ENCODE measurements around the gene EAF1.
"Not testable (repeated sequence)": the region's sequence is repeated elsewhere in the genome, so short reads cannot be mapped to it uniquely, and the experiment has no call there.

The EAF1 gene

DNA sequence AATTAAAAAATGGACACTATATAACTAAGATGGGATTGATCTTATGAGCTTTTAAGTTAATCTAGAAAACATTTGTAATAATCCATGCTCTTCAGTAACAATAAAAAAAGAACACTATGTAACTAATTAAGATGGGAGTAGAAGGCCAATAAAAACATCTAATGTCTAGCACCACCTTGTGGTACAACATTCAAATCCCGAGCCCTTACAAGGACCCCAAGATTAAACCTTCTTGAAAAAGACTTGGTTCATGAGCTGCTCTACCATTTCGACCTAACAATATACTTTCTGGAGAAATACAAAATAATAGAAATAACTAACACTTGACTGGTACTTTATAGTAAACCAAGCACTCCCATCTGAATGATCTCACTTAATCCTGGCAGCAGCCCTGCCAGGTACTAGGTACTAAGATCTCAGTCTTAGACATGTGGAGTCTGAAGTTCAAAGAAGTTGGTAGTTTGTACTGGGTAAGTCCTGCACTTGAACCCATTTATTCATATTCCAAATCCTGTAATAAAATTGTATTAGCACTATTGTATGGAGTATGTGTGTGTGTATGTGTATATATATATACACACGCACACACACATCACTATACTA is 21.8 kb upstream of the EAF1 start:
- peak; percentile 62 for DNase-seq (ENCODE audit: low spot score)

DNA sequence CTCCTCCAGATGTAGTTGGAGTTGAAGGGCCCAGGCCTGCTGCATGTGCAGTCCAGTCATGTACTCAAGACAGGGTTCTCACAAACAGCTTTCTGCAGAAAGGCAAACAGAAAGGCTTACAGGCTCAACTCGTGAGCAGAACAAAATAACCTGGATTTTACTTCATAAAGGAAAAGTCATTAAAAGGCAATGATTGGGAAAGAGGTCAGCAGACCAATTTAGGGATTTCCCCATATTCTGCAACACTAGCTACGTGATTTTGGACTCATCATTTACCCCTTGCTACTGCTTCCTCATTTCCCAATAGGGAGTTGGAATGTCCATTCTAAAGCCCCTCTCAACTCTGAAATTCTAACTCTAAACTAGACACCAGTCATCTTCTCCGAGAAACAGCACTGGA is 18.2 kb upstream of the EAF1 start:
- DNase-seq (ENCODE audit: low spot score) = no peak

DNA sequence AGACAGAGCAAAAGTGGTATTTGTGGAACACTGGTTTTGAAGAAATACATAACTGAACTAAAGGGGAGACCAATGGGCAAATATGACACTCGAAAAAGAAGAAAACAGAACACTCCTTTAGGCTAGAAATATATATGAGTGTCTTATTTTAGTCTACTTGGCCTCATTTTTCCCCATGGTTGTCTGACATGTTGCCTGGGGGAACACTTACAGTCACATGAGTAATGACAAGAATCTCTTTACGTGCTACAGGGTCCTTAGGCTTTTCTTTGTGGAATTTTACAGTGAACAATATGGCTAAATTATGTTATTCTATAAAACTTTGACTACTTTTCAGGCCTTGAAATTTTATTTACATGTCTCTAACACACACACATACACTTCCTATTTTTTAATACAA is 17.6 kb upstream of the EAF1 start:
- DNase-seq (ENCODE audit: low spot score) = no peak

DNA sequence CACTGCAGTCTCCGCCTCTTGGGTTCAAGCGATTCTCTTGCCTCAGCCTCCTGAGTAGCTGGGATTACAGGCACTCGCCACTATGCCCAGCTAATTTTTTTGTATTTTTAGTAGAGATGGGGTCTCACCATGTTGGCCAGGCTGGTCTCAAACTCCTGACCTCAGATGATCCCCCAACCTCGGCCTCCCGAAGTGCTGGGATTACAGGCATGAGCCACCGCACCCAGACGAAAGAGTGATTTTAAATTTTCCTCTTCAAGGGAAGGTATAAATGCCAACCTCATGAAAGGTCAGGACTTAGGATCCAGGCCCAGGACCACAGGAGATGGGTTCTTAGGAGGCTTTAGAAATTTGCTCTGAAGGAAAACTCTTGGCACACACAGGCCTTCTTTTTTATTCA is 16.4 kb upstream of the EAF1 start:
- not testable (repeated sequence) for DNase-seq (ENCODE audit: low spot score)

DNA sequence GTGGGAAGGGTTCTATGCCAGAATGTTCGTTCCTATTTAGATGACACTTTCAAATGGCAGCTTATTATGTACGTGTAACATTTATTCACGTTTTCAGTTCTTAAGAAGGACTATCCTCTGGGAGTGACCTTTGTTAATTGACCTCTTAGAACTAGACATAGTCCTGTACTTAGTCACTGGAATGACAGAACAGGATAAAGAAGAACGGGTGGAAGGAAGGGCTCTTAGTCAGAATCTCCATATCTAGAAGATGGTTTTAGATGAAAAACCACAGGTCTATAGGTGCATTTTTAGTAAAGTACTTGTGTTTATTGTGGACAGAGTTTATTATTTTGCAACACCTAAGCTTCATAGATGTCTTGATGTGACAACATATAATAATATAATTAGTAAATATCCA is 6.5 kb upstream of the EAF1 start:
- DNase-seq (ENCODE audit: low spot score) = no peak

DNA sequence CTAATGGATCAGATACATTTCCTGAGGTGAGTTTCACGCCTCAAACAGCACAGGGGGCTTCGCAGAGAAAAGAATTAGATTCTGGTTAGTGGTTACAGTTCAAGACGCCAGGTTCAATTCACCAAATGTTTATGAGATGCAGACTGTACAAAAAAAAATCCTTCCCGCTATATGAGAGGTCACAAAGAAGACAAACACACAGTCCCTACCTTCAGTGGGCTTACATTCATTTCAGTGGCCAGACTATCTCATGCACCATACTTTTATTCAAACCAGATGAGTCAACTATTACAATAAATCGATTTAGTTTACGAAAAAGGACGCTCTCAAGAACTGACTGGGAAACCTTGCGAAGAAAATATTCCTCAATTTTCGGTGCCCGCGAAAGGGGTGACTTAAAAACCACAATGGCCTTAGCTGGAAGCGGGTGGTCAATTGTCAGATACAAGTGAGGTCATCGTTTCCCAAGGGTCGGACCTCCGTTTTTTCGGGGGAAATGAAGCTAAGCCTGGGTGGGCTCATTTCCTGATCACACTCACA is 749 bp upstream of the EAF1 start:
- DNase-seq (ENCODE audit: low spot score) = no peak

DNA sequence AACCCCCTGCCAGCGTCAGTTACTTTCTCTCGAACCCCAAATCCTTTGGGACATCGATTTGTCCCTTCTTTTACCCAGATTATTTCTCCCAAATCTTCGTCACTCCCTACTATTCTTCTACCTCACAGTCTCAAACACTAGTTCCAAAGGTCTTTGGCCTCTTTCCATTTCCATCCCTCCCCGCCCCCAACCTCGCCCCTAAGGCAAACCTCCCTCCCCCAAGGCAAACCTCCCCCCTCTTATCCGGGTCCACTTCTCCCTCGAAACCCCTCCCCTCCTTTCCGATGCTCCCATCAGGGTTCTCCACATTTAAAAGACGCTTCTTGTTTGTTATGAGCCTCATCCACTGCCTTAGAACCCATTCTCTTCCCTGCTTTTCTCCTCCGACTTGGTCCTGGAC is 583 bp downstream of the EAF1 start:
- DNase-seq (ENCODE audit: low spot score) = peak; percentile 22

DNA sequence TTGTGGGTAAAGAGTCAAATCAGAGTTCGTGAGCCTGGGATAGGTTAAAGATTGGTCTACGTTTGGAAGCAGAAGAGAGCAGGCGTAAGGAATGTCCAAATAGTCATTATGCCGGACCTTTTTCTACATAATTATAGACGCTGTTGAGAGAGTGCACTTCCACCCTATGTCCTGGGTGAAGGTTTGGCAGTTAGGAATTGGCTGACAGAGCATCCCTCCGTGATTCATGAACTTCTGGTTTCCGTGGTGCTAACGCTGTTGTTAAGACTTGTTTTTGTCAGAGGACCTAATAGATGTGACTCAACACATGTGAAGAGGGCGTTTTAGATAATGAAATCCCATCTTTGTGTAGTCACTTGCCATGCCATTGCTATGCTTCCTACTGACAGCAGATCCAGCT is 1.1 kb downstream of the EAF1 start:
- DNase-seq (ENCODE audit: low spot score) = no peak

DNA sequence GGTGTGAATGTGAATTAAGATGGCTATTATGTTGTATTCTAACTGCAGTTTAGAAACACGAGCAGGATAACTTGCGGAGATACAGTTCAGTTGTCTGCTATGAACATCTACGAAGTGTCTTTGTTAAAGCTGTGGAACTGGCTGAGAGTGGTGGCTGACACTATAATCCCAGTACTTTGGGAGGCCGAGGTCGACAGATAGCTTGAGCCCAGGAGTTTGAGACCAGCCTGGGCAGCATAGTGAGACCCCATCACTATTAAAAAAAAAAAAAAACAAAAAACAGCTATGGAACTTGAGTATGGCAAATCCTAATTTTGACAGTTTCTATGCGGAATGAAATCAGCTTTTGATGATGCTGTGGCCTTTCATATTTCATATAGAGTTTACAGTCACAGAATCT is 1.7 kb downstream of the EAF1 start:
- no peak for DNase-seq (ENCODE audit: low spot score)

DNA sequence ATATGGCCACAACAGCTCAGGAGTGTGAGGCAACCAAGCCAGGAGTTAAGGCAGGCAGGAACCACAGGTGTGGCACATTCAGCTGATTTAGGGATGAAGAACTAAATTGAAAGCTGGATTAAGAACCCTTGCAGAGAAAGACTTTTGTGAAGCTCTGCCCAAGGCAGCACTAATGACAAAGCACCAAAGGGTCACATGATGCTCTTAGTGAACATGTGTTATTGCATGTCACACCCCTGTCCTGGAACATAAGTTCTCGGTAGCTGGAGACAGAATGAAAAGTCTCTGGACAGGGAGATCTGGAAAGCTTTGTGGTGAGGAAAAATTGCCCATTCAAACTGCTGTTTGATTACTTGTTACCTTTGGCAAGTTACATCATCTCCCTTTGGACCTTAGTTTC is 3.2 kb downstream of the EAF1 start:
- no peak for DNase-seq (ENCODE audit: low spot score)

DNA sequence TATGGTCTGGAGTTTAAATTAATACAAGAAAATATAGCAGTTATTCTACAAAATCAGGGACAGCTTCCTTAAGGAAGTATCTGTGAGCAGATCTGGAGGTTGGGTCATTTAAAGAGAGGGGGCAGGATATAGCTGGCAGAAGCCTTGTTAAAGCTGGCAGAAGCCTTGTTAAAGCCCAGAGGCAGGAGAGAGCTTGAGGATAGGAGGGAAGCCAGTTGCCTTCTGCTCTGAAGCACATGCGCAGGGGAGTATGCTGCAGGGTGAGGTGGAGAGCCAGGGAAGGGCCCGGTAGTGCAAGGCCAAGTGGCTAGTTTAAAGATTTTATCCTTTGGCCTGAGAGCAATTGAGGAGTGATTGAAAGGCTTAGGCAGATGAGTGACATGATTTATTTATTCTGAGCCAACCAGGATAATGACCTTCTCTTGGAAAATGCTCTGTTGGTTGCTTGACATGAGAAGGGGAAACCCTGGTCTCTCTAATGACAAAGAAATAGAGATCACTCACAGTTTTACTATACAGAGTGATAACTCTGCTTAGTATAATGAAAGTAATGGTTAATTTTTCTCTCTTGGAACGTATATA is 3.9 kb downstream of the EAF1 start:
- no peak for DNase-seq (ENCODE audit: low spot score)

DNA sequence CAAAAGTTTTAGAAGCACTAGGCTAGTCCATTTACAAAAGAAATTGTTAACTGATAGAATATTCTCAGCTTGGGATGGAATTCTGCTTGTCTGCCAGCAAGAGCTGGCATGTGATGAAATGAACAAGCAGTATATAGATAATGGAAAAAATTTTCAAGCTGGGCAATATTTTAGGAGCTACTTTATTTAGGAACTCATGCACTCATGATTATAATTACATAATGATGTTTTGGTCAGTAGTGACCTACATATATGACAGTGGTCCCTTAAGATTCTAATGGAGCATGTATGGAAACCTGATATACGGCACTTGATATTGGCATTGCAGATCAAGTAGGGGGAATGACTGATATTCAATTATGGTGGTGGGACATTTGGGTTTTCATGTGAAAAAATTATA is 6.1 kb downstream of the EAF1 start:
- no peak for DNase-seq (ENCODE audit: low spot score)

DNA sequence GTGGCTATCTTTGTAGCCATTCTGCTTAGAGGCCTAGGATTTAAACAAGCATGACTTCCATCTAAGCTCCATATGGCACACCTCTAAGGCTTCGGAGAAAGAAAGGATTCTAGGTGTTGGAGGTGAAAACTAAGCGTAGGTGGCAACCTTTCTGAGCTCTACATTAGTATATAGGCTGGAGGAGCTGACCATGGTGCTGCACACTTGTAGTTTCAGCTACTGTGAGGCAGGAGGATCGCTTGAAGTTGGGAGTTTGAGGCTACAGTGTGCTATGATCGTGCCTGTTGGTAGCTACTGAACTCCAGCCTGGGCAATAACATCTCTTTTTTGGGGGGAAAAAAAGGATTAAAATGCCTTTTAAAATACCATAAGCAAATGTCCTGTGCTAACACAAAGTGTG is 7.4 kb downstream of the EAF1 start:
- DNase-seq (ENCODE audit: low spot score) = no peak

DNA sequence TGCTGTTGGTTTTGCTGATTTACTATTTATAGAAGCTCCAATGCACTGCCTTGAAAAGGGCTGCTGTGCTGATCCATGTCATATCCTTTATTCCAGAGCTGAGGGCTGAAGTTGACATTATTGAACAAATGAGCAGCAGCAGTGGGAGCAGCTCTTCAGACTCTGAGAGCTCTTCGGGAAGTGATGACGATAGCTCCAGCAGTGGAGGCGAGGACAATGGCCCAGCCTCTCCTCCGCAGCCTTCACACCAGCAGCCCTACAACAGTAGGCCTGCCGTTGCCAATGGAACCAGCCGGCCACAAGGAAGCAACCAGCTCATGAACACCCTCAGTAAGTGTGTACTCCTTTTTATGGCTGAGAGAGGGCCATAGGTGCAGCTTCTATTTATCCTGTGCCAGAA is 8.8 kb downstream of the EAF1 start:
- DNase-seq (ENCODE audit: low spot score) = no peak

DNA sequence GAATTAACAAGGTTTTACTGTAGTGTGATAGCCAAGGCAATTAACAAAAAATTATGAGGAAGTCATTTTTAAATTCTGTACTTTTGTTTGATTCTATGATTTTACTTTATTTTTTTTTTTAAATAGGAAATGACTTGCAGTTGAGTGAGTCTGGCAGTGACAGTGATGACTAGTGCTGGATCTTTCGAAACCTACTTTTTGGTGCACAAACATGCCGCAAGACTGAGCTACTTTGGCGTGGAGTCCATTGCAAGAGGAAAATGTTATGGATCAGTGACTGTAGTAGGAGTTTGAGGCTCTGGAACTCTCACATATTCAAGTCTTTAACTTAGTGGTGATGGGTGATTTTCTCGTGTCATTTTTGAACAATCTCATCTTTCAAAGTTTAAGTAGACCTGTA is 11.6 kb downstream of the EAF1 start:
- DNase-seq (ENCODE audit: low spot score) = no peak

DNA sequence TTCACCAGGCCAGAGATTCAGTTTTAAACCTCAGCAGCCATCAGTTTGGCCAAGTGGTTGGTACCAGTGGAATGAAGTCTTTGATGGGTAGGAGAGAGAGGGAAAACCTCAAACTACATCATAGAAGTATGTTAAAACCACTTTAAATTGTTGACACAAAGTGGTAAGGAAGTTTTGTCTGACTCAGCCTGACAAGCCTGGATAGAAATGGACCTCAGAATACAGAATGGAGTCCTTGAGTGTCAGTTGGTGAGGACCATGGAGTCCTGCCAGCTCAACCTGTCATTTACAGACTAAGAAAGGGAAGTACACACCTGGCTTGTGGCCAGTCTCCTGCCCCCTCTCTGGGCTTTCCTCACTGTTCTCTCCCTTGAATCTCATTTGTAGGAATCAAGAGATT is 12.1 kb downstream of the EAF1 start:
- no peak for DNase-seq (ENCODE audit: low spot score)

DNA sequence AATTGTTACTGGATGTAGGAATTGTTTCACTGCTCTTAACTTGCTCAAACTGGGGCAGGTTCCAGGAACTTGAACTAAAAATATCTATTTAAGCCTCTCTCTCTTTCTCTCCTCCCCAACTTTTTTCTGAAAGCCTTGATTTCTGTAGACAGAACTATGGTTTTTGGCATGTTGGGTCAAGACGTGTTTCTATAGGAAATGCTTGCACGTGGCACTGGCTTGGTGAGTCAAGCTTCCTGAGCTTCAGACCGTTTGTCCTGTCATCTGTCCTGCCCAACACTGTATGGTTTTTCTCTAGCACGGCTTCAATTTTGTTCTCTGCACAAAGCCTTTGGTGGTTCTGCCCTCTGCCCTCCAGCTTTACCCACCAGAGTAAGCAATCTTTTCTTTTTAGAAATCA is 13.5 kb downstream of the EAF1 start:
- no peak for DNase-seq (ENCODE audit: low spot score)

DNA sequence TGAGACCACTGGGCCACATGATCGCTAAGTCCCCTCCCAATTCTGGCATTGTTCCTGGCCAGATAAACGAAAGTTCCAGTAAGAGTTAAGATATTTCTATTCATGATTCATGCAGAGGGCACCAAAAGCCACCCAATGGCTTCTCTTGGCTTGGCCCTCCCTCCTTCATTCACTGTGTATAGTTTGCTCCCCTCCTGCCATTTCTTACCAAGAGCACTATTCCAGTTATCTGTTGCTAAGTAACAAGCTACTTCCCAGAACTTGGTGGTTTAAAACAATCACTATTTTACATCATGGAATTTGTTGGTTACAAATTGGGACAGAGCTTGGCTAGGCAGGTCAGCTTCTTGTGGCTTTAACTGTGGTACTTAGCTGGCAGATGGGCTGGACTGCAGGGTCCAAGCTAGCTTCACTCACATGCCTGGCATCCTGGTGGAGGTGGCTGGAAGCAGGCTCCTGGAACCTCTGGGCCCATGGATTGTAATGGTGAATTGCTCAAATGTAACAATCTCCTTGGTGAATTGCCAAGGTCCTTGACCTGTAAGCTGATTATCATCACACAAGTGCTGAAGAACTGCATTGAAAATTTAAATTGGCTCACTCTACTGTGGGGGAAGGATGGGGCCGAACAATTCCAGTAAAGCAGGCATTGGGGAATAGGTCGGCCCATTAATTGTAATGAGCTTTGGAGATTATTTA is 16.6 kb downstream of the EAF1 start:
- no peak for DNase-seq (ENCODE audit: low spot score)

DNA sequence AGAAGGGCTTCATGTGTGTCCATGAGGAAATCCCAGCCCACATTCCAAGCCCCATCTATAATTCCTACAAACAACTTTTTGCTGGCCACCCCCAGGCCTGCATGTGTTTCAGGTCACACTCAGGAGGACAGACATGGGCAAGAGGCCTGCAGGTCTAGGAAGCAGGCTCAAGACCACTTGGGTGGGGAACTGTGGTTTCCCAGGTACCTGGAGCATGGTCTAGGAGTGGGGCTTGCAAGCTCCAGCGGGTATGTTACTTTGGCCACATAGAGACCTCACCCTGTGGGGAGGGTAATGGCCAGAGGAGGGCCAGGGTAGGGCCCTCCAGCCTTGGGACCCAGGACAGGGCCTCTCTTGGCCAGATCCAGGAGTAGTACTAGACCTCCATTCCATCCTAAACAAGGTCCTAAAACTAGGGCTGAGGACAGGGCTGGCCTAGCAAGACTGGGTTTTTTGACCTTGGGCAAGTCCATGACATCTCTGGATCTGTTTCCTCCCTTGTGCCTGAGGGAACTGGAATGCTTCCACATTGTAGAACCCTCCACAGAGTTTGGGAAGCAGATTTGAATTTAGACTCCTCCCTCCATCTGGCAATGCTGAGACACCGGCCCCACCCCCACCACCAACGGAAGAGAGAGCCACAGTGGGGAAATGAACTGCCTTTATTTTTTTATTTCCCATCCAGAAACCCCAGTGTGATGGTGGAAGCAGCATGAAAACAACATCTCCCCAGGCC is 22.3 kb downstream of the EAF1 start:
- no peak for DNase-seq (ENCODE audit: low spot score)

DNA sequence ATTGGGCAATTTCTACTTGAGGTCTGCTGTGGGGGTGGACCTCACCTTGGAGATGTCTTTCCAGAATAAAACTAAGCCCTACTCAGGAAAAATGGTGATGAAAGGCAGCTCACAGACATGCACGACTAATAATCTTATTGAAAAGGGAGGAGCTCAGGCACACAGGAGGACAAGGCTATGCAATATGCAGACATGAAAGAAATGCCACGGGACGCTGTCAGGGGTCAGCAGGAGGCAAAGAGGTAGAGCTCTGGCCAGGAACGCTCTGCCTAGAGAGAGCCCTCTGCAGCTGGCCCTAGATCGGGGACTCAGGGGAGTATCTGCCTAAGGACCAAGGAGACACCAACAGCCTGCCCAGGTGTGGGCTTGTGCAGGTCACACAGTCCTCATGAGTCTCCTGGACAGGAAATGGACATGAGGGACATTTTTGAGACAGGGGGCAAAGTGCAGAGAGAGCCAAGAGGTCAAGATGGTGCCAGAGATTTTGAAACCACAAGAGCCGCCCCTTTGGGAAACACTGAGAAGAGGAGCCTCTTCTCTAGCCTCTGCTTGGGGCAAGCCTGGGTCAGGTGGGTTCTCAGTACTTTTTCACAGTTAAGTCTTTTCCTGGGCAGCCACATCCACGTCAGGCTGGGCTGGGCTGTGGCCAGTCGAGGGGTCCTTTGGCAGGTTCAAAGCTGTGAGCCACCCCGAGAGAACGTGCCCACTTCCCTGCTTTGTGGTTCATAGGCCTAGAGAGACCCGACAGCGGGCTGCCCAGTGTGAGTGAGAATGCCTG is 23.2 kb downstream of the EAF1 start:
- DNase-seq (ENCODE audit: low spot score) = no peak

DNA sequence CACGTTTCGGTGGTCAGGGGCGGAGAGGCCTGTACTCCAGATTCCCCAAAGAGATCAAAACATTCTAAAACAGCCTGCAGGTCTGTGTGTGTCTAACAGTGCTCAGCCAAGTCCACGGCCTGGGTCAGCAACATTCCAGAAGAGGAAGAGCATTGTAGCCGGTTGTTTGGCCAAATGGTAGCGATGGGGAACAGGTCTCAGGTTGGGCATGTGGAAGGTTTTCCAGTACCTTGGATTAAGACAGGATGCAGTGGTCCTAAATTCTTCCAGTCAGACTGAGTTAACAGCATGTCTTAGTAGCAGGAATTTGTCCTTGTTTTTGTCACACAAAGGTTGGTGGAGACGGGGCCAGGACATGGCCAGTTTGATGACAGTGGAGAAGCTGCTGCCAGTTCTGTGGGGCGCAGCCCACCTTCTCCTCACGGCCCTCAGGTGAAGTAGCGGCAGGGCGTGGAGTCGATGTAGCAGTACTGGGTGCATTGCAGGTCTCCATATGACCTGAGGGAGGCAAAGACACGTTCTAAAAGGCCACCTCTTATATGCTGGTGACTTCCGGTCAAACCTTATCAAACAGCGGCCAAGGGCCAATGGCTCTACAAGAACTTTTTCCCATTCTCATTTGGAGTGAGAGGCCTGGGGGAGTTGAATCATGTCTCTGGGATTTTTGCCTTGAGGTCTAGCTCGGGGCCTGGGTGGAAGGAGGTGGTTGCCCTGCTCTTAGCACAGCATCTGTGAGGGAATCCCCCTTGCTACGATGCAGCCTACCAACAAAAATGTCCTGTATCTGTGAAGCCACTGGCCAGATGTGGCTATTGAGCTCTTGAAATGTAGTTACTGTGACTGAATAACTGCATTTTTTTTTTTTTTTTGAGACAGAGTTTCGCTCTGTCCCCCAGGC is 24.1 kb downstream of the EAF1 start:
- no peak for DNase-seq (ENCODE audit: low spot score)
